ENCODE results near the gene CST9.

CST9 gene

GRCh38 chr20:23569570-23569969 lies 36.1 kb downstream of the CST9 start:
- Histone ChIP-seq H3K4me1 (ENCODE audit: low read depth, poor library complexity, severe bottlenecking) (no peaks in the 10 kb centered on the region), H3K36me3 (ENCODE audit: insufficient read depth) (no peaks in the 10 kb centered on the region), H3K27me3 (ENCODE audit: insufficient read depth, low read depth) (no peaks in the 10 kb centered on the region), H3K9ac (no peak overlapping the region), H3K4me2 (no peak overlapping the region), H3K4me3 (IDR thresholded peaks at IDR 0.05; ENCODE audit: insufficient read depth, low read depth, low read length) (no peak overlapping the region), H3K79me2 (ENCODE audit: insufficient read depth, low read depth) (no peaks in the 10 kb centered on the region), H3K27ac (no peak overlapping the region), H4K20me1 (ENCODE audit: insufficient read depth) (no peaks in the 10 kb centered on the region), H2AFZ (ENCODE audit: low read depth) (no peak overlapping the region)
- no peak for TF ChIP-seq CTCF (conservative IDR thresholded peaks at IDR 0.05; ENCODE audit: low read depth, low read length)

- no peak overlapping the region for H3K9ac ChIP-seq
- no peaks in the 10 kb centered on the region for H3K79me2 ChIP-seq (ENCODE audit: insufficient read depth, low read depth)
- no peaks in the 10 kb centered on the region for H3K27me3 ChIP-seq (ENCODE audit: insufficient read depth, low read depth)
- no peaks in the 10 kb centered on the region for H4K20me1 ChIP-seq (ENCODE audit: insufficient read depth)
- H2AFZ ChIP-seq (ENCODE audit: low read depth): no peak overlapping the region
- H3K27ac ChIP-seq: no peak overlapping the region
- TF ChIP-seq CTCF (conservative IDR thresholded peaks at IDR 0.05; ENCODE audit: low read depth, low read length): no peak
- H3K36me3 ChIP-seq (ENCODE audit: insufficient read depth): no peaks in the 10 kb centered on the region
- H3K4me1 ChIP-seq (ENCODE audit: low read depth, poor library complexity, severe bottlenecking): no peaks in the 10 kb centered on the region
- H3K4me3 ChIP-seq (IDR thresholded peaks at IDR 0.05; ENCODE audit: insufficient read depth, low read depth, low read length): no peak overlapping the region
- no peak overlapping the region for H3K4me2 ChIP-seq
Measured at GRCh38 chr20:23568971-23569330, 36.8 kb downstream of the CST9 start.

- no peaks in the 10 kb centered on the region for H4K20me1 ChIP-seq (ENCODE audit: insufficient read depth)
- H3K4me3 ChIP-seq (IDR thresholded peaks at IDR 0.05; ENCODE audit: insufficient read depth, low read depth, low read length): no peak within 1 kb of the TSS
- H3K79me2 ChIP-seq (ENCODE audit: insufficient read depth, low read depth): no peaks in the 10 kb centered on the region
Measured at GRCh38 chr20:23568320-23568970, 37.3 kb downstream of the CST9 start, which contains the start of gene CST9L. Gene CST9L, minus strand, starts transcription at chr20:23568484. Its CDS starts 34 bp downstream, at chr20:23568450.

GRCh38 chr20:23566199-23566932 lies 39.4 kb downstream of the CST9 start:
- no peak for TF ChIP-seq CTCF (conservative IDR thresholded peaks at IDR 0.05; ENCODE audit: low read depth, low read length)
- Histone ChIP-seq H3K36me3 (ENCODE audit: insufficient read depth) (no peaks in the 10 kb centered on the region), H3K4me1 (ENCODE audit: low read depth, poor library complexity, severe bottlenecking) (no peaks in the 10 kb centered on the region), H3K27ac (no peak overlapping the region), H3K27me3 (ENCODE audit: insufficient read depth, low read depth) (no peaks in the 10 kb centered on the region), H3K9ac (no peak overlapping the region), H3K4me2 (no peak overlapping the region), H3K4me3 (IDR thresholded peaks at IDR 0.05; ENCODE audit: insufficient read depth, low read depth, low read length) (no peak overlapping the region), H3K79me2 (ENCODE audit: insufficient read depth, low read depth) (no peaks in the 10 kb centered on the region), H4K20me1 (ENCODE audit: insufficient read depth) (no peaks in the 10 kb centered on the region), H2AFZ (ENCODE audit: low read depth) (no peak overlapping the region)

More at GRCh38 chr20:23568320-23568970, 37.3 kb downstream of the CST9 start, which contains the start of gene CST9L:
- Histone ChIP-seq H3K36me3 (ENCODE audit: insufficient read depth) (no peaks in the 10 kb centered on the region), H2AFZ (ENCODE audit: low read depth) (no peak within 1 kb of the TSS), H3K4me1 (ENCODE audit: low read depth, poor library complexity, severe bottlenecking) (no peaks in the 10 kb centered on the region), H3K27ac (no peak within 1 kb of the TSS), H3K27me3 (ENCODE audit: insufficient read depth, low read depth) (no peaks in the 10 kb centered on the region), H3K4me2 (no peak within 1 kb of the TSS), H3K9ac (no peak within 1 kb of the TSS)
- no peak for TF ChIP-seq CTCF (conservative IDR thresholded peaks at IDR 0.05; ENCODE audit: low read depth, low read length)

All from KMS-11 (cell line).